Embryonic facial prominence (tissue), 1 donor: ENCODE data around the gene DYNLRB2.
A peak's percentile ranks its signal among the peaks of the same experiment; 100 is the strongest.

ENCODE experiments used
- DNase-seq: peaks from one replicate; pipeline ENCODE4 v3.0.0-alpha.2; 2016; ENCODE audit errors: extremely low spot score

Gene DYNLRB2

GRCh38 chr16:80540516-80541305 lies at the start of gene DYNLRB2:
Gene DYNLRB2, plus strand, starts transcription at chr16:80540993. Its CDS starts 84 bp downstream, at chr16:80541077.
- peak; percentile 92 for DNase-seq

GRCh38 chr16:80500116-80500859 lies 40.5 kb upstream of the DYNLRB2 start:
- no peak for DNase-seq

GRCh38 chr16:80500961-80501525 lies 39.8 kb upstream of the DYNLRB2 start:
- no peak for DNase-seq

GRCh38 chr16:80503107-80503506 lies 37.7 kb upstream of the DYNLRB2 start:
- DNase-seq: no peak

GRCh38 chr16:80507538-80507937 lies 33.3 kb upstream of the DYNLRB2 start:
- DNase-seq: no peak

- no peak for DNase-seq
Measured at GRCh38 chr16:80509872-80510271, 30.9 kb upstream of the DYNLRB2 start.

GRCh38 chr16:80511824-80512592 lies 28.8 kb upstream of the DYNLRB2 start:
- DNase-seq: no peak

GRCh38 chr16:80512593-80512853 lies 28.3 kb upstream of the DYNLRB2 start:
- DNase-seq: no peak

GRCh38 chr16:80515374-80515773 lies 25.4 kb upstream of the DYNLRB2 start:
- DNase-seq: no peak

GRCh38 chr16:80517846-80518245 lies 22.9 kb upstream of the DYNLRB2 start:
- no peak for DNase-seq

GRCh38 chr16:80518436-80518835 lies 22.4 kb upstream of the DYNLRB2 start:
- DNase-seq: no peak

GRCh38 chr16:80519189-80519588 lies 21.6 kb upstream of the DYNLRB2 start:
- DNase-seq: no peak

- DNase-seq: no peak
Measured at GRCh38 chr16:80525420-80525819, 15.4 kb upstream of the DYNLRB2 start.

- peak; percentile 61 for DNase-seq
Measured at GRCh38 chr16:80526418-80527061, 14.3 kb upstream of the DYNLRB2 start.

GRCh38 chr16:80527297-80527696 lies 13.5 kb upstream of the DYNLRB2 start:
- no peak for DNase-seq

GRCh38 chr16:80530479-80530878 lies 10.3 kb upstream of the DYNLRB2 start:
- no peak for DNase-seq

- DNase-seq: no peak
Measured at GRCh38 chr16:80536238-80536637, 4.6 kb upstream of the DYNLRB2 start.

- DNase-seq: no peak
Measured at GRCh38 chr16:80541306-80541694, 507 bp downstream of the DYNLRB2 start.

- DNase-seq: no peak
Measured at GRCh38 chr16:80543162-80543561, 2.4 kb downstream of the DYNLRB2 start.

- no peak for DNase-seq
Measured at GRCh38 chr16:80544326-80544725, 3.5 kb downstream of the DYNLRB2 start.

GRCh38 chr16:80546249-80546648 lies 5.5 kb downstream of the DYNLRB2 start:
- DNase-seq: no peak

- no peak for DNase-seq
Measured at GRCh38 chr16:80547145-80547544, 6.4 kb downstream of the DYNLRB2 start.
